Globus pallidus (tissue), 1 donor: ENCODE results near the gene CD300LD.
"Not testable (repeated sequence)": the region's sequence is repeated elsewhere in the genome, so short reads cannot be mapped to it uniquely, and the experiment has no call there.

ENCODE experiments used
- DNase-seq: peaks from one replicate; pipeline ENCODE4 v3.0.0-alpha.2; 2015; ENCODE audit warnings: low spot score

Gene CD300LD

GRCh38 chr17:74606050-74606449 lies 14.0 kb upstream of the CD300LD start:
- no peak for DNase-seq

GRCh38 chr17:74605361-74605760 lies 13.3 kb upstream of the CD300LD start:
- no peak for DNase-seq

- DNase-seq, result no peak
These were observed 12.7 kb upstream of the CD300LD start for GRCh38 chr17:74604761-74605160.

- DNase-seq, result no peak
These were observed 12.1 kb upstream of the CD300LD start for GRCh38 chr17:74604200-74604599.

DNA sequence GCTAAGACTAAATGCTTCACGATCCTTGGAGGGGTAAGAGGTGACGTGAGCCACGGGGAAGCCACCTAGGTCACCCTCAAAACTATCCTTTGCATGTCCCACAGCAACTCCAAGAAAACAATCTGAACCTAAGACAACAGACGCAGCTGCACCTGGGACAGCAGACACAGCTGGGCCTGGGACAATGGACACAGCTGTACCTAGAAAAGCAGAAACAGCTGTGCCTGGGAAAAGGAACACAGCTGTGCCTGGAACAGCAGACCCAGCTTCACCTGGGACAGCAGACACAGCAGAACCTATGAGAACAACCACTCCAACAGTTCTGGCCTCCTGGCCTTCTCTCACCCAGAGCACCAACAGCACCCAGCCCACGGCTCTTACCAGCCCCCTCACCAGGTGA lies 11.7 kb upstream of the CD300LD start:
- no peak for DNase-seq

DNA sequence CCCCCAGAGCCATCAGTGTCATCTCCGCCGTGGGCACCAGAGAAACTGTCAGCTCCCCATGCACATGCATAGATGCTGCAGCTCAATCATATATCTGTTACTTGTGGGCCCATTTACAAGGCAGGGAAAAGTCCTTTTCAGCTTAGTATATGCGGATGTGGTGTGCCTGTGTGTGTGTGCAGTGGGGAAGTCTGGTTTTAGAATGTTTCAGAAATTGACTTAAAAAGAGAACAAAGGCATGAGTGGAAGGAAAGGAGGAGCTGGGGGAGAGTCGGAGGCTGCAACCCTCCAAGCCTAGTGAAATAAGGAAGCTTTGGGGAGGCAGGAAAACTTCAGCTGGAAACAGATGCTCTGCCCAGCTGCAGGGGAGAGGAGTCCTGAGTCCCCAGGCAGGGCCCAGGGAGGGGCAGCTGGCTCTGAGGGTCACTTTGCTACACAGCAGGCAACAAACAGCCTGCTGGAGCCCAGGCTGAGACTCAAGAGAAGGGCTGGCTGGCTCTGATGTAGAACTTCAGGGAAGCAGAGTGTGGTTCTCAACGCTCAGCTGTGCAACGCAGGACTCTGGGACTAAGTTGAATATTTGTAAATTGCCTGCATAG lies 11.1 kb upstream of the CD300LD start:
- DNase-seq, result no peak

DNA sequence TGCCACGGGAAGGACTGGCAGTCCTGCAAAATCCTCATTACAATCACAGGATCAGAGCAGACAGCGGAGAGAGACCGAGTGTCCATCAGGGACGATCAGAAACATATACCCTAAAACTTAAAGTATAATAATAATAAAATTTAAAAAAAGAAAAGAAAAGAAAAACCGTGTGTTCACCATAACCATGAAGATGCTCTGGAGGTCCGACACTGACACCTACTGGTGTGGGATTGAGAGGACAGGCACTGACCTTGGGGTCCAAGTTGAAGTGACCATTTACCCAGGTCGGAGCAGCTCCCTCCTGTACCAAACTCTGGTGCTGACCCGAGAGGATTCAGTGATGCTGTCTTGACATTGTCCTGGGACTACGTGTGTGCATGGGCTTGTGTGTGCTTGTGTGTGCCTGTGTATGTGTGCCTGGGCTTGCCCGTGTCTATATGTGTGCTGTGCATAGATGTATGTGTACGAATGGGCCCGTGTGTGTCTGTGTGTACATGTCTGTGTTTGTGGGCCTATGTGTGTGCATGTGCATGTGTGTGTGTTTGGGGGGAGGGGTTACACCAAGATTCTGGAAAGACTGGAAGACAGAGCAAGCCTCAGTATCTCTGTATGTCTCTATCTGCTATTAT lies 10.0 kb upstream of the CD300LD start:
- no peak for DNase-seq

DNA sequence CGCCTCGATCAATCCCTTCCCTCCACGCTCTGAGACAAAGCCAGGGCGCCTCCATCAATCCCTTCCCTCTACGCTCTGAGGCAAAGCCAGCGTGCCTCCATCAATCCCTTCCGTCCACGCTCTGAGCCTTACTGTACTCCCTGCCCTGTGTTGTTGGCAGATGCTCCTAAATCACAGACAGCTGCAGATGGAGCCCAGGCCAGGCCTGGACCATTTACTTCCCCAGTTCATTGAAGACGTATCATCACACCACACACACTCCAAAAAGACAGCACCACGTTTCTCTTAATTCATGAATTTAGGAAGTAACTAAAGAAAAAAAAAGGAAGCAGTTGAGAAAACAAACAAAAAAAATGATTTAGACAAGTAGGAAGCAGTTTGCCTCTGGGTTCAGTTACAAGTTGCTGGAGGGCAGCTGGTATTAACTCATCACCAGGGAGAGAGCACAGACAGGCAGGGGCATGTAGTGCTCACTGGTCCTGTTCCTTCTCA lies 7.4 kb upstream of the CD300LD start:
- DNase-seq, result peak; percentile 35

GRCh38 chr17:74599023-74599399 lies 6.9 kb upstream of the CD300LD start:
- no peak for DNase-seq

- no peak for DNase-seq
These were observed 6.4 kb upstream of the CD300LD start for GRCh38 chr17:74598346-74599022.

DNA sequence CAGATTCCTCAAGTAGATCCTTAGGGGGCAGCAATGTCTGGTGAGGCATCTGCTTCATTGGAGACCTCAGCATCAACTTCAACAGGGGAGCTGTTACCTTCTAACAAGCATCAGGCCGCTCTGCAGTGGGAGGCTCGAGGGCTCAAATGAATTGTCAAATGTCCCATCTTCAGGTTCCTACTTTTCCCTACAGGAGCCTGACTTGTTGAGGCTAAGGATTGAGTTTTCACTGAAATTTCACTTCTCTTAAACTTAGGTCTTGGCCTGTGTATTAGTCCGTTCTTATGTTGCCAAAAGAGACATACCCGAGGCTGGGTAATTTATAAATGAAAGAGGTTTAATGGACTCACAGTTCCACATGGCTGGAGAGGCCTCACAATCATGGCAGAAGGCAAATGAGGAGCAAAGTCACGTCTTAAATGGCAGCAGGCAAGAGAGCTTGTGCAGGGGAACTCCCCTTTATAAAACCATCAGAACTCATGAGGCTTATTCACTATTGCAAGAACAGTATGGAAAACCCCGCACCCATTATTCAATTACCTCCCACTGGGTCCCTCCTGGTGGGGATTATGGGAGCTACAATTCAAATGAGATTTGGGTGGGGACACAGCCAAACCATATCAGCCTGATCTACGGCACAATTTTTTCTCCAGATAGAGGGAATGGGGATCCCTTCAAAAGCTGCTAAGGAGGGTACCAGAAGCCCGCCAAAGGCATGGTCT lies 5.1 kb upstream of the CD300LD start:
- DNase-seq, result no peak

GRCh38 chr17:74595037-74595750 lies 3.1 kb upstream of the CD300LD start:
- DNase-seq, result no peak

DNA sequence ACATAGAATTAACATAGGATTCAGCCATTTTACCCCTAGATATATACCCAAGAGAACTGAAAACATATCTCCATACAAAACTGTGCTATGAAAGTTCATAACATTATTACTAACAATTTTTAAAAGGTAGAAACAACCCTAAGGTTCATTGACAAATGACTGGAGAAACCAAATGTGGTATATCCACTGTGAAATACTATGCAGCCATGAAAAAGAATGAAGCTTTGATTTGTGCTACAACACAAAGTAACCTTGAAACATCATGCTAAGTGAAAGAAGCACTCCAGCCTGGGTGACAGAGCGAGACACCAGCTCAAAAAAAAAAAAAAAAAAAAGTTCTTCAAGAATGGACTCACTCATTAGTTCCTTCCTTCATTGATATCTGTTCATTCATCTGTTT lies 580 bp downstream of the CD300LD start:
- no peak for DNase-seq

DNA sequence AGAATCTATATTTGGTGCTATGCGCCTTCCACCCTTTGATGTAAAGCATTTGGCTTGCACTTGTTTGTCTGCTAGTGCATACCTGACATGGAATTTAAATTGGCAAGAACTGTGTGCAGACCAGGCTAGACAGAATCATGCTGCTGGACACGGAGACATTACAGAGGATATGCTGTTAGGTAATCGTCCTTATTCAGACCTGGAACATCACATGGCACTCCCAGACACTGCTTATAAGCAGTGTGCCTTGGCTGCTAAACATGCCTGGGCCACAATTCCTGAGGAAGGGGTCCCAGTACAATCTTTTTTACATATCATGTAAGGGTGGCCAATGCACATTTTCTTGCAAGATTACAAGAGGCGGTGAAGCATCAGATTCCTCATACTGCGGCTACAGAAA lies 6.4 kb downstream of the CD300LD start:
- no peak for DNase-seq

GRCh38 chr17:74584292-74585060 lies 7.6 kb downstream of the CD300LD start:
- no peak for DNase-seq

GRCh38 chr17:74582633-74583032 lies 9.4 kb downstream of the CD300LD start:
- DNase-seq, result no peak

DNA sequence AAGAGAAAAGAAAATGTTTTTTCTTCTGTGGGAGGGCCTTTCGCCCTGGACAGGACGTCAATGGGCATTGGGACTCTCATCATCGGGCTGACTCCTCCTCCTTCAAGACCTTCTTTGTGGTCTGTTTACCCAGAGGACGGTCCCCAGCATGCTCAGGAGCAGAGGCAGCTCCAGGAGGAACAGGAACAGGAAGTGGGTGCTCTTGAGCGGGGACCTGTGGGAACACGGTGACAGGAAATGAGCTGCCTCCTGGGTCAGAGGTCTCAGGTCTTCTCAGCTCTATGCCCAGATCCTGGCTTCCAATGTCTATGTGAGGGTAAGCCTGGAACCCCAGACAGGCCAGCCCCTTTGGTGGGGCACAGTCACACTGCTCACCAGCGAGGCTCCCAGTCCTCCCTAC lies 12.2 kb downstream of the CD300LD start:
- DNase-seq, result no peak

DNA sequence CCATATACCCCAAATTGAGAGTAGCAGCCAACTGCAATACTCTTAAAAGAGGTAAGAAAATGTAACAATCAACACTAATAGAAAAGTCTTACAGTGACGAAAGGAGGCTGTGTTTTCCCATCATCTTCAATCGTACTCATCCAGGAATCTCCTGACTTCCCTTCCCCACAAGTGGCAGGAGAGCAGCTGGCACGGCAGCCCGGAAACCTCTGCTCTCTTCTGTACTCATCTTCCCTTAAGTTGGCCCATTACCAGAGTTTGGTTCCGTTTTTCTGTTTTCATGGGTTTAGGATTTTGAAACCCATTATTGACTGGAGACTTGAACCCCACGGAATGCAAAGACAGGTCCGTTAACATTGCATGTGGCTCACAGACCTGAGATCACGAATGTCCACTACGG lies 13.1 kb downstream of the CD300LD start:
- DNase-seq, result no peak

DNA sequence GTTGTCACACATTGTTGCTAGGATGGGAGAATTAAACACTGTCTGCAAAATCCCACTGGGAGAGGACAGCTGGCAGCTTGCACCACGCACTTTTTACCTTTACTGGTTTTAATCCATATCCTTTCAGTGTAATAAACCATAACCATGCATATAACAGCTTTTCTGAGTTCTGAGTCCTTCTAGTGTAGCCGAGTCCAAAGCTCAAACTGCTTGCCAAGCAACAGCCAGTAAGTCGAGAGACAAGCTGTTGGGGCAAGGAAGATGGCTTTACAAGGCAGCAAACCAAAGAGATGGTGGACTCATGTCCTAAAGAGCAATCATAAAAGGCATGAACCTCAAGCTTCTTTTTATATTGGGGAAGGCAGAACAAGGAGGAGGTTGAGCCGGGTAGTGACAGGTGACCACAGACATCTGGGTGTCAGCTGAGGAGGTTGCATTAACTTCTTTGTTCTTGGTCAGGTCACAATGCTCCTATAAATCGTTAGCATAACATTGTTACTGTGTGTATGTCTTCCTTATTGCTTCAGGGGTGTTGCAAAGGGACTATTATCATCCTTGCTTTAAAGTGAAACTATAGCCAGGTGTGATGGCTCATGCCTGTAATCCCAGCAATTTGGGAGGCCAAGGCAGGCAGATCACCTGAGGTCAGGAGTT lies 17.5 kb downstream of the CD300LD start:
- no peak for DNase-seq

DNA sequence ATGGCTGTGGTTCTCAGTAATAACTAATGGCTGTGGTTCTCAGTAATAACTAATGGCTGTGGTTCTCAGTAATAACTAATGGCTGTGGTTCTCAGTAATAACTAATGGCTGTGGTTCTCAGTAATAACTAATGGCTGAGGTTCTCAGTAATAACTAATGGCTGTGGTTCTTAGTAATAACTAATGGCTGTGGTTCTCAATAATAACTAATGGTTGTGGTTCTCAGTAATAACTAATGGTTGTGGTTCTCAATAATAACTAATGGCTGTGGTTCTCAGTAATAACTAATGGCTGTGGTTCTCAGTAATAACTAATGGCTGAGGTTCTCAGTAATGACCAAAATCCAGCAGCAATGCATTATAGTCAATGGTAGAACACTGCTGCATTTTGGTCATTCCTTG lies 18.4 kb downstream of the CD300LD start:
- not testable (repeated sequence) for DNase-seq

GRCh38 chr17:74573169-74573568 lies 18.9 kb downstream of the CD300LD start:
- no peak for DNase-seq
